HepG2 (cell line): ENCODE data around the gene TBC1D7. TPM values are rescaled to one million over a fixed set of nuclear protein-coding genes. Genes with fewer than 3 reads are reported as not detected.

ENCODE experiments used
- ATAC-seq: fragments of 200-7000 bp; cut with Tn5 transposase; 3 replicates; pipeline ENCODE4 v1.9.1; 2020; ENCODE audit warnings: mild to moderate bottlenecking, moderate library complexity
- BruUV-seq: library from RNA; stranded (reverse); fragments of 400-500 nt; replicated peaks from 2 replicates; lab custom pipeline; 2021; lab: Mats Ljungman, UMichigan
- CTCF ChIA-PET: fragments of 300-600 bp; formaldehyde crosslinking; extraction: SDS; loops from one replicate; lab custom pipeline; 2021; ENCODE audit warnings: low total read pairs, inconsistent platforms, low intra/inter-chr PET ratio; lab: Yijun Ruan, JAX
- POLR2A ChIA-PET: fragments of 350-600 bp; sonication (Branson Sonifier 250); formaldehyde crosslinking; loops from one replicate; lab custom pipeline; 2020; ENCODE audit warnings: antibody characterized with exemption, inconsistent platforms; lab: Yijun Ruan, JAX
- DNase-seq: peaks from one replicate; pipeline ENCODE4 v3.0.0-alpha.2; 2015; ENCODE audit warnings: low spot score
- FAIRE-seq: peaks from 3 replicates; lab custom pipeline; 2011; peaks lifted over from hg19 to GRCh38; lab: Jason Lieb, UNC
- H2AFZ ChIP-seq: one replicate; pipeline ENCODE4 v1.6.1; 2011; ENCODE audit warnings: low read length, inconsistent platforms
- H3K27ac ChIP-seq: fragments of 300-600 bp; 3 replicates; pipeline ENCODE4 v1.8.0; 2011; ENCODE audit warnings: mixed run types, mild to moderate bottlenecking, mixed read lengths, low read length, inconsistent platforms; ENCODE audit not compliant: insufficient read depth; ENCODE audit errors: extremely low read length
- H3K27me3 ChIP-seq, 2 experiments: fragments of 200-600 bp in 1 of 2; 2 replicates in 1 of 2; 3 replicates in 1 of 2; pipeline versions ENCODE4 v1.6.0 to v1.8.0; 2011; ENCODE audit warnings: low read length in 2 of 2, mild to moderate bottlenecking in 2 of 2, moderate library complexity in 2 of 2, inconsistent platforms in 1 of 2; ENCODE audit not compliant: insufficient read depth in 2 of 2, control insufficient read depth in 1 of 2
- H3K36me3 ChIP-seq, 2 experiments: fragments of 200-600 bp in 1 of 2; replicated peaks in 1 of 2; 2 replicates in 1 of 2; 3 replicates in 1 of 2; pipeline versions ENCODE4 v1.5.1 to v1.8.0; 2011; ENCODE audit warnings: low read length in 2 of 2, inconsistent platforms in 1 of 2; ENCODE audit not compliant: insufficient read depth in 2 of 2, control insufficient read depth in 1 of 2
- H3K4me1 ChIP-seq: 2 replicates; pipeline ENCODE4 v1.5.1; 2012; ENCODE audit warnings: low read length, inconsistent platforms; ENCODE audit not compliant: insufficient read depth
- H3K4me2 ChIP-seq: 2 replicates; pipeline ENCODE4 v1.6.0; 2011; ENCODE audit warnings: low read depth, low read length, inconsistent platforms
- H3K4me3 ChIP-seq, 3 experiments: fragments of 200-600 bp in 1 of 3; sonication (generic), shearing (Covaris generic) in 1 of 3; replicated peaks in 1 of 3; 2 replicates each; pipeline ENCODE4 v1.5.1; 2011 to 2016; ENCODE audit warnings: low read length in 3 of 3, inconsistent platforms in 2 of 3, low read depth in 2 of 3, mild to moderate bottlenecking in 2 of 3, control low read depth in 1 of 3, mixed read lengths in 1 of 3; ENCODE audit not compliant: insufficient read depth in 1 of 3
- H3K79me2 ChIP-seq: one replicate; pipeline ENCODE4 v1.6.1; 2011; ENCODE audit warnings: low read length, inconsistent platforms; ENCODE audit not compliant: insufficient read depth
- H3K9ac ChIP-seq: 2 replicates; pipeline ENCODE4 v1.6.0; 2011; ENCODE audit warnings: mild to moderate bottlenecking, low read depth, low read length, inconsistent platforms; ENCODE audit not compliant: insufficient read depth
- H3K9me3 ChIP-seq: 2 replicates; pipeline ENCODE4 v1.5.1; 2012; ENCODE audit warnings: mild to moderate bottlenecking, low read length
- H4K20me1 ChIP-seq: 2 replicates; pipeline ENCODE4 v1.6.0; 2011; ENCODE audit warnings: inconsistent platforms, mild to moderate bottlenecking, low read length, moderate library complexity; ENCODE audit not compliant: insufficient read depth
- MAF1 ChIP-seq: sonication (generic); formaldehyde crosslinking; IDR thresholded peaks from 2 replicates; pipeline ENCODE4 v1.5.0; 2020; ENCODE audit warnings: missing genetic modification reagents, borderline replicate concordance
- NFATC3 ChIP-seq: sonication (generic); formaldehyde crosslinking; IDR thresholded peaks from 2 replicates; pipeline ENCODE4 v1.5.1; 2020; ENCODE audit warnings: mild to moderate bottlenecking, missing genetic modification reagents
- NFKBIZ ChIP-seq: IDR thresholded peaks from 2 replicates; pipeline ENCODE4 v1.6.1; 2018; ENCODE audit warnings: missing genetic modification reagents, missing compliant biosample characterization
- PBX2 ChIP-seq: IDR thresholded peaks from 2 replicates; pipeline ENCODE4 v1.6.1; 2016; ENCODE audit warnings: control low read depth
- PRDM4 ChIP-seq: sonication (generic); formaldehyde crosslinking; IDR thresholded peaks from 2 replicates; pipeline ENCODE4 v1.9.0; 2021; ENCODE audit warnings: missing genetic modification reagents, borderline replicate concordance
- REST ChIP-seq, 2 experiments: IDR thresholded peaks; 2 replicates each; pipeline ENCODE4 v1.6.1; 2011 to 2012; ENCODE audit warnings: low read length in 2 of 2, borderline replicate concordance in 1 of 2, low read depth in 1 of 2, mild to moderate bottlenecking in 1 of 2, moderate library complexity in 1 of 2
- SRSF9 ChIP-seq: fragments of 200-400 bp; formaldehyde crosslinking; IDR thresholded peaks from 2 replicates; pipeline ENCODE4 v1.6.1; 2018; ENCODE audit warnings: borderline replicate concordance, mild to moderate bottlenecking, low read depth, low read length; ENCODE audit not compliant: insufficient read depth, poor library complexity, severe bottlenecking
- ZBTB14 ChIP-seq: sonication (generic); formaldehyde crosslinking; IDR thresholded peaks from 2 replicates; pipeline ENCODE4 v1.4.0; 2020; ENCODE audit warnings: missing genetic modification reagents
- ZNF124 ChIP-seq: sonication (generic); formaldehyde crosslinking; IDR thresholded peaks from 2 replicates; pipeline ENCODE4 v1.4.0; 2020; ENCODE audit warnings: missing genetic modification reagents
- ZNF17 ChIP-seq: sonication (generic); formaldehyde crosslinking; IDR thresholded peaks from 2 replicates; pipeline ENCODE4 v1.5.0; 2020; ENCODE audit warnings: mild to moderate bottlenecking, missing genetic modification reagents
- ZNF235 ChIP-seq: sonication (generic); formaldehyde crosslinking; IDR thresholded peaks from 2 replicates; pipeline ENCODE4 v1.8.1; 2023; ENCODE audit warnings: mild to moderate bottlenecking, missing genetic modification reagents, borderline replicate concordance
- ZNF556 ChIP-seq: sonication (generic); formaldehyde crosslinking; IDR thresholded peaks from 2 replicates; pipeline ENCODE4 v1.4.0; 2020; ENCODE audit warnings: mild to moderate bottlenecking, missing genetic modification reagents, borderline replicate concordance
- WGBS: methylation state at CpG from one replicate; pipeline ENCODE4 v1.1.6; 2017; ENCODE audit warnings: low lambda C conversion rate; 5-methylcytosine and 5-hydroxymethylcytosine counted together
- in situ Hi-C: cut with HindIII; loops from 2 replicates; pipeline ENCODE4 v1.10.0; 2017; ENCODE audit warnings: low pct_unique_long_range_greater_than_20kb; ENCODE audit not compliant: extremely low pct_ligation_motif_present
- intact Hi-C: fragments of 100-400 bp; cut with micrococcal nuclease; formaldehyde crosslinking; loops from one replicate; pipeline ENCODE4 v1.10.0; 2022; ENCODE audit not compliant: unreplicated experiment
- polyA plus RNA-seq, 8 experiments: library from polyadenylated mRNA; depleted of rRNA in 3 of 8; stranded (reverse) in 7 of 8; unstranded in 1 of 8; fragments of >200 nt; fragmentation: Illumina TruSeq in 4 of 8; extraction: Trizol in 4 of 8; gene quantifications; 2 replicates each; pipeline versions ENCODE4 v1.2.1 to v1.2.3, GENCODE V29; 2011 to 2016; ENCODE audit warnings: low read depth in 4 of 8, missing spikeins in 1 of 8, mixed read lengths in 1 of 8; ENCODE audit not compliant: insufficient read depth in 1 of 8
- total RNA-seq, 5 experiments: library from RNA; depleted of rRNA; stranded (reverse); fragments of >200 nt; fragmentation: Illumina TruSeq; extraction: Trizol; gene quantifications; 2 replicates each; pipeline ENCODE4 v1.2.3, GENCODE V29; 2016; ENCODE audit warnings: low read depth in 1 of 5

The TBC1D7 gene
- total and polyA plus RNA-seq, 2 of the 13 experiments (the other 11 are each of a cell fraction or from before 2014, with no cell fraction given): 23.3 to 30.8 TPM

- intact Hi-C loops (no loop called here), in situ Hi-C loops (no loop called here)
- Histone ChIP-seq H3K9ac (no peak overlapping the region), H3K27me3 (no peaks in the 10 kb centered on the region), H4K20me1 (no peaks in the 10 kb centered on the region), H2AFZ (no peak overlapping the region), H3K79me2 (no peaks in the 10 kb centered on the region), H3K27ac (no peak overlapping the region), H3K36me3 (no peaks in the 10 kb centered on the region), H3K4me2 (no peak overlapping the region), H3K4me3 (no peak overlapping the region), H3K4me1 (no peaks in the 10 kb centered on the region), H3K9me3 (no peaks in the 10 kb centered on the region)
- POLR2A ChIA-PET: no interaction called here
- CTCF ChIA-PET: no interaction called here
- WGBS: 16% methylated on average over 1 of the region's 1 CpG
- no peak for ATAC-seq
- no peak for FAIRE-seq
- no TSS peak for BruUV-seq
- DNase-seq: no peak
- no peak for TF ChIP-seq ZNF235 (CRISPR knock-in tag)
- TF ChIP-seq PBX2 (CRISPR knock-in tag): no peak
- TF ChIP-seq ZBTB14 (CRISPR knock-in tag): no peak
- no peak for TF ChIP-seq PRDM4 (CRISPR knock-in tag)
- TF ChIP-seq SRSF9: no peak
- no peak for TF ChIP-seq ZNF556
- TF ChIP-seq ZNF124 (CRISPR knock-in tag): no peak
- no peak for TF ChIP-seq REST (IDR thresholded peaks at IDR 0.05; ENCODE audit: borderline replicate concordance in 1 of 2, low read depth in 1 of 2, low read length in 2 of 2)
- no peak for TF ChIP-seq ZNF17 (CRISPR knock-in tag)
- TF ChIP-seq MAF1 (CRISPR knock-in tag): no peak
- TF ChIP-seq NFKBIZ (CRISPR knock-in tag): no peak
- no peak for TF ChIP-seq NFATC3 (CRISPR knock-in tag)
Observed at GRCh38 chr6:13262302-13263230, 65.8 kb downstream of the TBC1D7 start.
